SK-N-MC (cell line): ENCODE results near the gene MAGI2.
"Not testable (repeated sequence)": the region's sequence is repeated elsewhere in the genome, so short reads cannot be mapped to it uniquely, and the experiment has no call there.

ENCODE experiments used
- EZH2 ChIP-seq: fragments of 200-600 bp; sonication (generic); IDR thresholded peaks from one replicate; pipeline ENCODE4 v1.6.1; 2017; ENCODE audit warnings: antibody characterized with exemption
- POLR2AphosphoS5 ChIP-seq: IDR thresholded peaks from 2 replicates; pipeline ENCODE4 v1.6.1; 2012; ENCODE audit warnings: mild to moderate bottlenecking, low read depth, low read length, borderline replicate concordance

- TF ChIP-seq POLR2AphosphoS5, EZH2: not testable (repeated sequence)
Observed at GRCh38 chr7:78967561-78967960, 485.9 kb downstream of the MAGI2 start.
